ENCODE measurements around the gene GDPD5.

Gene GDPD5

GRCh38 chr11:75506827-75507226 is 18.9 kb downstream of the GDPD5 start:
- ATAC-seq = no peak
- no peak for TF ChIP-seq ESRRG (CRISPR knock-in tag; IDR thresholded peaks at IDR 0.05)
- TF ChIP-seq CSRNP3 (CRISPR knock-in tag; IDR thresholded peaks at IDR 0.05) = no peak
- TF ChIP-seq PPARA (CRISPR knock-in tag; IDR thresholded peaks at IDR 0.05; ENCODE audit: borderline replicate concordance) = no peak
- TF ChIP-seq POU6F1 (CRISPR knock-in tag; IDR thresholded peaks at IDR 0.05; ENCODE audit: borderline replicate concordance, low read depth) = no peak
- TF ChIP-seq OSR1 (CRISPR knock-in tag; IDR thresholded peaks at IDR 0.05) = no peak
- no peak for TF ChIP-seq BACH2 (CRISPR knock-in tag; IDR thresholded peaks at IDR 0.05; ENCODE audit: borderline replicate concordance)
- no peak for TF ChIP-seq TCF4 (CRISPR knock-in tag; IDR thresholded peaks at IDR 0.05; ENCODE audit: borderline replicate concordance)
- no peak for TF ChIP-seq SNAI2 (CRISPR knock-in tag; IDR thresholded peaks at IDR 0.05)
- no peak for TF ChIP-seq ZFP3 (CRISPR knock-in tag; IDR thresholded peaks at IDR 0.05)
- no peak for TF ChIP-seq PATZ1 (CRISPR knock-in tag; IDR thresholded peaks at IDR 0.05; ENCODE audit: borderline replicate concordance)

GRCh38 chr11:75505916-75506692 is 19.6 kb downstream of the GDPD5 start:
- ATAC-seq = no peak
- TF ChIP-seq OSR1 (CRISPR knock-in tag; IDR thresholded peaks at IDR 0.05) (no peak), PPARA (CRISPR knock-in tag; IDR thresholded peaks at IDR 0.05; ENCODE audit: borderline replicate concordance) (no peak), TCF4 (CRISPR knock-in tag; IDR thresholded peaks at IDR 0.05; ENCODE audit: borderline replicate concordance) (no peak), BACH2 (CRISPR knock-in tag; IDR thresholded peaks at IDR 0.05; ENCODE audit: borderline replicate concordance) (no peak), ZC3H10 (CRISPR knock-in tag; IDR thresholded peaks at IDR 0.05) (no peak), ARNTL (CRISPR knock-in tag; IDR thresholded peaks at IDR 0.05; ENCODE audit: borderline replicate concordance, low read depth) (no peak), TSHZ2 (CRISPR knock-in tag; IDR thresholded peaks at IDR 0.05) (no peak), ISL1 (CRISPR knock-in tag; IDR thresholded peaks at IDR 0.05) (no peak), PATZ1 (CRISPR knock-in tag; IDR thresholded peaks at IDR 0.05; ENCODE audit: borderline replicate concordance) (no peak), GLIS3 (CRISPR knock-in tag; IDR thresholded peaks at IDR 0.05) (no peak), CSRNP3 (CRISPR knock-in tag; IDR thresholded peaks at IDR 0.05) (no peak), ZNF565 (CRISPR knock-in tag; conservative IDR thresholded peaks at IDR 0.05; ENCODE audit: low read depth) (no peak), POU6F1 (CRISPR knock-in tag; IDR thresholded peaks at IDR 0.05; ENCODE audit: borderline replicate concordance, low read depth) (no peak), TOX (CRISPR knock-in tag; IDR thresholded peaks at IDR 0.05; ENCODE audit: borderline replicate concordance) (no peak), ZNF70 (CRISPR knock-in tag; IDR thresholded peaks at IDR 0.05) (no peak), ZFP30 (CRISPR knock-in tag; IDR thresholded peaks at IDR 0.05) (no peak), ESRRG (CRISPR knock-in tag; IDR thresholded peaks at IDR 0.05) (no peak)
